Measurements from ENCODE around the gene DBT. TPM values are rescaled to one million over a fixed set of nuclear protein-coding genes. Genes with fewer than 3 reads are reported as not detected.

Gene DBT
- total and polyA plus RNA-seq, 2 of the 8 experiments (the other 6 are each of a cell fraction or from before 2014, with no cell fraction given) = 3.3 to 24.6 TPM

- Histone ChIP-seq H3K14ac (ENCODE audit: insufficient read length) (no peak overlapping the region), H3K4me1 (replicated peaks in 1 of 4; ENCODE audit: control insufficient read depth in 3 of 4, insufficient read depth in 4 of 4, low read length in 3 of 4) (no peaks in the 10 kb centered on the region), H4K91ac (replicated peaks; ENCODE audit: insufficient read length, low read length) (no peak overlapping the region), H4K5ac (ENCODE audit: insufficient read length, low read depth, low read length) (no peak overlapping the region), H4K8ac (ENCODE audit: extremely low read depth, insufficient read depth, low read length) (no peak overlapping the region), H2AK5ac (ENCODE audit: low read depth, low read length) (no peak overlapping the region), H3K23me2 (ENCODE audit: low read depth, low read length) (no peaks in the 10 kb centered on the region), H3K4ac (replicated peaks; ENCODE audit: insufficient read length, low read depth, low read length) (no peak overlapping the region), H4K20me1 (replicated peaks in 1 of 2; ENCODE audit: control insufficient read depth in 1 of 2, insufficient read depth in 2 of 2, low read length in 2 of 2) (no peaks in the 10 kb centered on the region), H2AFZ (ENCODE audit: low read length) (no peak overlapping the region), H3K56ac (replicated peaks; ENCODE audit: insufficient read length, low read depth, low read length) (no peak overlapping the region), H2BK120ac (replicated peaks; ENCODE audit: low read depth, low read length) (no peak overlapping the region), H3K18ac (ENCODE audit: extremely low read depth, low read length) (no peak overlapping the region), H3K79me1 (ENCODE audit: low read depth, low read length) (no peaks in the 10 kb centered on the region), H3K27ac (ENCODE audit: low read depth, low read length) (no peak overlapping the region), H3K9ac (replicated peaks in 1 of 4; ENCODE audit: extremely low read depth in 1 of 4, low read depth in 3 of 4, low read length in 3 of 4) (no peak overlapping the region), H3K4me2 (ENCODE audit: insufficient read depth in 1 of 2, low read depth in 2 of 2, low read length in 2 of 2) (no peak overlapping the region), H3K79me2 (ENCODE audit: control insufficient read depth in 1 of 2, insufficient read depth in 2 of 2, low read length in 2 of 2) (no peaks in the 10 kb centered on the region), H3K36me3 (ENCODE audit: control insufficient read depth in 2 of 4, insufficient read depth in 4 of 4, low read length in 3 of 4) (no peaks in the 10 kb centered on the region; a peak in 1 of 8 replicates), H2BK20ac (ENCODE audit: low read length) (no peak overlapping the region), H3K27me3 (replicated peaks in 1 of 4; ENCODE audit: control insufficient read depth in 3 of 4, extremely low read depth in 1 of 4, insufficient read depth in 3 of 4, low read length in 3 of 4) (no peaks in the 10 kb centered on the region), H3K9me3 (ENCODE audit: insufficient read depth in 2 of 2, low read depth in 1 of 2, low read length in 1 of 2) (no peaks in the 10 kb centered on the region), H2BK15ac (ENCODE audit: low read length) (no peak overlapping the region), H3K4me3 (ENCODE audit: extremely low read depth in 1 of 4, insufficient read depth in 2 of 4, low read depth in 3 of 4, low read length in 4 of 4) (no peak overlapping the region), H2BK5ac (ENCODE audit: low read depth, low read length) (no peak overlapping the region), H3K23ac (ENCODE audit: insufficient read length) (no peak overlapping the region), H2BK12ac (ENCODE audit: low read depth, low read length) (no peak overlapping the region)
- POLR2A ChIA-PET (ENCODE audit: partially characterized antibody) = interaction anchor here (0.7 to 1.8 kb wide), 3 partner anchors 8 to 167 kb away, joined by 3 to 5 read pairs (median 4); no protein-coding TSS in a partner anchor
- WGBS, 2 experiments (ENCODE audit: extremely low coverage in 1 of 2, insufficient coverage in 1 of 2, insufficient read length in 1 of 2, insufficient replicate concordance in 2 of 2, low coverage in 1 of 2, low lambda C conversion rate in 2 of 2, missing lambda C conversion rate in 1 of 2) = 93% methylated on average over 3 of the region's 3 CpGs; no CpG with 5 or more reads in 1 of the 2 experiments
- FAIRE-seq (no peak), DNase-seq (ENCODE audit: low read depth in 1 of 2, low spot score in 2 of 2) (no peak)
- CTCF ChIA-PET (ENCODE audit: partially characterized antibody) = no interaction called here
- no peak for TF ChIP-seq GTF2F1 (IDR thresholded peaks at IDR 0.05; ENCODE audit: borderline replicate concordance, low read depth, low read length)
- TF ChIP-seq EZH2 (IDR thresholded peaks at IDR 0.05; ENCODE audit: low read depth, low read length, severe bottlenecking) = no peak
- no peak for TF ChIP-seq SAP30 (IDR thresholded peaks at IDR 0.05; ENCODE audit: insufficient read depth, insufficient replicate concordance, low read length)
- no peak for TF ChIP-seq SUZ12 (IDR thresholded peaks at IDR 0.05; ENCODE audit: low read length)
These were observed 61.0 kb downstream of the DBT start for GRCh38 chr1:100188617-100189016.

Measured in H1 (cell line).